K562 (cell line): ENCODE data around the gene POLR3E. TPM values are rescaled to one million over a fixed set of nuclear protein-coding genes. Genes with fewer than 3 reads are reported as not detected.

ENCODE experiments used
- AFF1 ChIP-seq, 2 experiments: fragments of 450-650 bp; IDR thresholded peaks; 2 replicates each; pipeline ENCODE4 v1.6.1; 2018; ENCODE audit warnings: mild to moderate bottlenecking in 2 of 2, low read depth in 1 of 2; ENCODE audit not compliant: partially characterized antibody in 2 of 2
- BHLHE40 ChIP-seq: IDR thresholded peaks from 2 replicates; pipeline ENCODE4 v1.6.1; 2011; ENCODE audit warnings: low read length, improper control_type of control experiment
- BRF2 ChIP-seq: IDR thresholded peaks from 3 replicates; pipeline ENCODE4 v1.6.1; 2011; ENCODE audit warnings: borderline replicate concordance, mild to moderate bottlenecking; ENCODE audit not compliant: insufficient read length, insufficient read depth
- CEBPB ChIP-seq: fragments of 450-650 bp; IDR thresholded peaks from 2 replicates; pipeline ENCODE4 v1.6.1; 2016; ENCODE audit warnings: missing genetic modification characterization, missing compliant biosample characterization
- HES1 ChIP-seq: fragments of 450-650 bp; IDR thresholded peaks from 2 replicates; pipeline ENCODE4 v1.6.1; 2016; ENCODE audit warnings: low read depth, mild to moderate bottlenecking, moderate library complexity
- HMG20A ChIP-seq: fragments of 450-650 bp; formaldehyde crosslinking; conservative IDR thresholded peaks from 2 replicates; pipeline ENCODE4 v1.4.0; 2020; ENCODE audit warnings: mild to moderate bottlenecking, mixed read lengths
- MCM2 ChIP-seq: fragments of 450-650 bp; IDR thresholded peaks from 2 replicates; pipeline ENCODE4 v1.6.1; 2017; ENCODE audit warnings: low read depth, mild to moderate bottlenecking
- NFRKB ChIP-seq: fragments of 450-650 bp; IDR thresholded peaks from 2 replicates; pipeline ENCODE4 v1.6.1; 2016; ENCODE audit warnings: low read depth
- PHF21A ChIP-seq: fragments of 450-650 bp; IDR thresholded peaks from 2 replicates; pipeline ENCODE4 v1.6.1; 2017; ENCODE audit warnings: low read depth, borderline replicate concordance
- SNAPC5 ChIP-seq: fragments of 250-450 bp; sonication (Bioruptor Pico); IDR thresholded peaks from 2 replicates; pipeline ENCODE4 v1.8.0; 2021; ENCODE audit warnings: moderate library complexity, mild to moderate bottlenecking, inconsistent platforms
- TBL1XR1 ChIP-seq, 2 experiments: IDR thresholded peaks; 2 replicates each; pipeline ENCODE4 v1.6.1; 2012; ENCODE audit warnings: improper control_type of control experiment in 2 of 2, low read length in 2 of 2, mild to moderate bottlenecking in 1 of 2
- TCFL5 ChIP-seq: fragments of 250-450 bp; sonication (Bioruptor Pico); conservative IDR thresholded peaks from 2 replicates; pipeline ENCODE4 v1.6.1; 2021; ENCODE audit warnings: mild to moderate bottlenecking, moderate library complexity, matching md5 sums
- TGIF2 ChIP-seq: sonication (generic); formaldehyde crosslinking; IDR thresholded peaks from 2 replicates; pipeline ENCODE4 v1.8.1; 2022; ENCODE audit warnings: mild to moderate bottlenecking, missing genetic modification reagents, moderate library complexity
- ZBTB12 ChIP-seq: fragments of 250-450 bp; sonication (Bioruptor Pico); IDR thresholded peaks from 2 replicates; pipeline ENCODE4 v1.4.0; 2020
- ZEB2 ChIP-seq: fragments of 450-650 bp; IDR thresholded peaks from 2 replicates; pipeline ENCODE4 v1.6.1; 2016
- ZNF143 ChIP-seq: sonication (generic); formaldehyde crosslinking; IDR thresholded peaks from 2 replicates; pipeline ENCODE4 v1.9.0; 2022; ENCODE audit warnings: mild to moderate bottlenecking, missing genetic modification reagents
- ZNF146 ChIP-seq: IDR thresholded peaks from one replicate; pipeline ENCODE4 v1.6.1; 2018; ENCODE audit warnings: missing compliant biosample characterization; ENCODE audit not compliant: unreplicated experiment
- ZNF311 ChIP-seq: fragments of 250-450 bp; sonication (Bioruptor Pico); IDR thresholded peaks from 2 replicates; pipeline ENCODE4 v1.4.0; 2020; ENCODE audit warnings: mild to moderate bottlenecking, moderate library complexity
- ZNF512 ChIP-seq: IDR thresholded peaks from 2 replicates; pipeline ENCODE4 v1.6.1; 2016; ENCODE audit warnings: missing genetic modification characterization, missing compliant biosample characterization
- ZNF584 ChIP-seq: fragments of 200-800 bp; sonication (Bioruptor generic); IDR thresholded peaks from 2 replicates; pipeline ENCODE4 v1.6.1; 2016; ENCODE audit warnings: low read depth, mild to moderate bottlenecking, missing genetic modification characterization, missing compliant biosample characterization
- polyA plus RNA-seq, 8 experiments: library from polyadenylated mRNA; depleted of rRNA in 4 of 8; stranded (reverse) in 5 of 8; unstranded in 3 of 8; fragments of >200 nt; fragmentation: Nextera tagmentation in 2 of 8; fragmentation: Illumina TruSeq in 1 of 8; extraction: Ambion mirVana in 2 of 8; extraction: Trizol in 1 of 8; gene quantifications; 2 replicates each; pipeline versions ENCODE4 v1.2.1 to v1.2.3, GENCODE V29; 2011 to 2014; ENCODE audit warnings: inconsistent platforms in 1 of 8, missing spikeins in 1 of 8
- total RNA-seq, 7 experiments: library from RNA; depleted of rRNA in 6 of 7; stranded (reverse); fragments of >200 nt in 6 of 7; fragmentation: Illumina TruSeq in 2 of 7; extraction: Trizol in 2 of 7; gene quantifications; 2 replicates each; pipeline versions ENCODE4 v1.2.1 to v1.2.3, GENCODE V29; 2011 to 2021; ENCODE audit warnings: low replicate concordance in 1 of 7

POLR3E gene
- total and polyA plus RNA-seq, 9 of the 15 experiments (the other 6 are each of a cell fraction or from before 2014, with no cell fraction given) = 17.7 to 151 (median 82.6) TPM

GRCh38 chr16:22282254-22282892 is 14.8 kb upstream of the POLR3E start (continued):
- TF ChIP-seq AFF1 (IDR thresholded peaks at IDR 0.05; ENCODE audit: low read depth in 1 of 2, partially characterized antibody in 2 of 2) (peak in 1 of 2 experiments; percentile 88), BRF2 (no peak), CEBPB (tag) (no peak), ZNF311 (no peak), BHLHE40 (peak; percentile 75; the same call in 1 of the 2 replicates), ZNF146 (CRISPR knock-in tag) (no peak), ZEB2 (peak; percentile 93), TGIF2 (CRISPR knock-in tag) (no peak), ZBTB12 (CRISPR knock-in tag) (no peak), TBL1XR1 (IDR thresholded peaks at IDR 0.05; ENCODE audit: low read length in 2 of 2) (peak; percentile 89 to 92; a peak in 3 of 4 replicates), MCM2 (no peak), PHF21A (no peak), HES1 (peak; percentile 67), ZNF584 (0 out of 2 replicates have a peak, but pooled peaks have one; percentile 30), ZNF512 (tag) (no peak), TCFL5 (CRISPR knock-in tag) (no peak), SNAPC5 (CRISPR knock-in tag) (no peak), ZNF143 (CRISPR knock-in tag) (no peak), NFRKB (0 out of 2 replicates have a peak, but pooled peaks have one; percentile 26), HMG20A (no peak)
